Brain microvascular endothelial cell (primary cell): ENCODE results near the gene HTR3E.

ENCODE experiments used
- DNase-seq: peaks from one replicate; pipeline ENCODE4 v3.0.0-alpha.2; 2020
- H3K27ac ChIP-seq: fragments of 250-450 bp; sonication (Bioruptor Pico); 2 replicates; pipeline ENCODE4 v1.5.1; 2020; ENCODE audit warnings: mild to moderate bottlenecking, moderate library complexity
- H3K27me3 ChIP-seq: fragments of 250-450 bp; sonication (Bioruptor Pico); replicated peaks from 2 replicates; pipeline ENCODE4 v1.5.1; 2020; ENCODE audit warnings: mild to moderate bottlenecking
- H3K36me3 ChIP-seq: fragments of 250-450 bp; sonication (Bioruptor Pico); replicated peaks from 2 replicates; pipeline ENCODE4 v1.5.1; 2020; ENCODE audit warnings: mild to moderate bottlenecking
- H3K4me3 ChIP-seq: 2 replicates; pipeline ENCODE4 v1.5.1; 2011; ENCODE audit warnings: low read depth, mild to moderate bottlenecking, control low read depth, low read length, moderate library complexity
- in situ Hi-C: cut with HindIII; loops from 2 replicates; pipeline ENCODE4 v1.10.0; 2017; ENCODE audit warnings: low sequenced_read_pairs, low pct_ligation_motif_present
- TF ChIP-seq, protein P1 (sequence below): IDR thresholded peaks from 2 replicates; pipeline ENCODE4 v1.5.1; 2011; ENCODE audit warnings: low read depth, mild to moderate bottlenecking, moderate library complexity, low read length, control low read depth, inconsistent platforms; ENCODE audit errors: missing control alignments

The HTR3E gene

DNA sequence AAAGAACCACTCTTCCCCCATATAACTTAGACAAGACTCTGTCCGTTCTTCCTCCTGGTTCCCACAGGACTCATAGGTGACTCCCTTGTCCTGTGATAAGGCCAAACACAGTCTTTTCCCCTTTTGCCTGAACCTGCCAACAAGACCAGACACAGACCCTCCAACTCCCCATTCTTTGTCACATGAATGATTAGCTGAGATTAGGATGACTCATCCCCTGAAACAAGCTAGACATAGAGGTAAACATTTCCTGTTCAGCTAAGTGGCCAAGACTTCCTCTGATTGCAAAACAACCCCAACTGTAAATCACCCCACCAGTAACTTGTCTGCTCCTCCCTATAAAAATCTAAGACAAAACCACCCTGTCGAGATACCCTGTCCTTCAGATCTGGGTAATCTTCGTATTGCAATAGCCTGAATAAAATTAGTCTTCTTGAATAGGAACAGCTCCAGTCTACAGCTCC, 11.4 kb upstream of the HTR3E start:
- in situ Hi-C loops, result no loop called here
- H3K27me3 ChIP-seq, result no peaks in the 10 kb centered on the region
- H3K36me3 ChIP-seq, result no peaks in the 10 kb centered on the region
- DNase-seq, result no peak
- TF ChIP-seq, protein P1, sequence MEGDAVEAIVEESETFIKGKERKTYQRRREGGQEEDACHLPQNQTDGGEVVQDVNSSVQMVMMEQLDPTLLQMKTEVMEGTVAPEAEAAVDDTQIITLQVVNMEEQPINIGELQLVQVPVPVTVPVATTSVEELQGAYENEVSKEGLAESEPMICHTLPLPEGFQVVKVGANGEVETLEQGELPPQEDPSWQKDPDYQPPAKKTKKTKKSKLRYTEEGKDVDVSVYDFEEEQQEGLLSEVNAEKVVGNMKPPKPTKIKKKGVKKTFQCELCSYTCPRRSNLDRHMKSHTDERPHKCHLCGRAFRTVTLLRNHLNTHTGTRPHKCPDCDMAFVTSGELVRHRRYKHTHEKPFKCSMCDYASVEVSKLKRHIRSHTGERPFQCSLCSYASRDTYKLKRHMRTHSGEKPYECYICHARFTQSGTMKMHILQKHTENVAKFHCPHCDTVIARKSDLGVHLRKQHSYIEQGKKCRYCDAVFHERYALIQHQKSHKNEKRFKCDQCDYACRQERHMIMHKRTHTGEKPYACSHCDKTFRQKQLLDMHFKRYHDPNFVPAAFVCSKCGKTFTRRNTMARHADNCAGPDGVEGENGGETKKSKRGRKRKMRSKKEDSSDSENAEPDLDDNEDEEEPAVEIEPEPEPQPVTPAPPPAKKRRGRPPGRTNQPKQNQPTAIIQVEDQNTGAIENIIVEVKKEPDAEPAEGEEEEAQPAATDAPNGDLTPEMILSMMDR, result no peak
- no peak overlapping the region for H3K27ac ChIP-seq
- H3K4me3 ChIP-seq, result no peak overlapping the region

DNA sequence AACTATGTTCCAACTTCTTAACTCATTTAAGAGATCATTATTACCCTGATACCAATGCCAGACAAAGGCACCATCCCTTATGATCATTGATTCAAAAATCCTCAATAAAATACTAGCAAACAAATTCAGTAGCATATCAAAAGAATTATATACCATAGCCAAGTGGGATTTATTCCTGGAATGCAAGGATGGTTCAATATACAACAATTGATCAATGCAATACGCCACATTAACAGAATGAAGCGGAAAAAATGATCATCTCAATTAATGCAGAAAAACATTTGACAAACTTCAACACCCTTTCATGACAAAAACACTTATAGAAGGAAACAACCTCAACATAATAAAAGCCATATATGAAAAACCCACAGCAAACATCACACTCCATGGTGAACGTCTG, 4.7 kb upstream of the HTR3E start:
- in situ Hi-C loops, result no loop called here
- H3K36me3 ChIP-seq, result no peaks in the 10 kb centered on the region
- H3K27me3 ChIP-seq, result no peaks in the 10 kb centered on the region
- no peak for DNase-seq
- H3K27ac ChIP-seq, result no peak overlapping the region
- H3K4me3 ChIP-seq, result no peak overlapping the region
- TF ChIP-seq, protein P1, result no peak

DNA sequence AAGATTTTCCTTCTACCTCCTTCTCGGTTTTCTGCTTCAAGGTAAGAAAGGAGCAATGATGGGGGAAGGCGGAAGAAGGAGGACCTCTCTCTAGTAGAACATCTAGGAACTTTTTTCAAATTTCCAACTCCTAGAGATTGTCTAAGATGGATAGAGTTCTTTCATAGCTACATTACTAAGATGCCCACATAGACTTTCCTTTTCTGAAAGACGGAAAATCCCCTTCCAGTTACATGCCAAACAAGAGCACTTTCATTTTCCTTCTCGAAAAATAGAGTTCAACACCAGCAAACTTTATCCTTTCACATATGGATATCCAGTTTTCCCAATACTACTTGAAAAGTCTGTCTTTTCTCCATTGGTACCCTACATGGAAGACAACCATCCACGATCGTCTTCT, 692 bp downstream of the HTR3E start:
- no peaks in the 10 kb centered on the region for H3K27me3 ChIP-seq
- no peak overlapping the region for H3K4me3 ChIP-seq
- no peaks in the 10 kb centered on the region for H3K36me3 ChIP-seq
- TF ChIP-seq, protein P1, result no peak
- H3K27ac ChIP-seq, result no peak overlapping the region
- in situ Hi-C loops, result no loop called here
- no peak for DNase-seq

DNA sequence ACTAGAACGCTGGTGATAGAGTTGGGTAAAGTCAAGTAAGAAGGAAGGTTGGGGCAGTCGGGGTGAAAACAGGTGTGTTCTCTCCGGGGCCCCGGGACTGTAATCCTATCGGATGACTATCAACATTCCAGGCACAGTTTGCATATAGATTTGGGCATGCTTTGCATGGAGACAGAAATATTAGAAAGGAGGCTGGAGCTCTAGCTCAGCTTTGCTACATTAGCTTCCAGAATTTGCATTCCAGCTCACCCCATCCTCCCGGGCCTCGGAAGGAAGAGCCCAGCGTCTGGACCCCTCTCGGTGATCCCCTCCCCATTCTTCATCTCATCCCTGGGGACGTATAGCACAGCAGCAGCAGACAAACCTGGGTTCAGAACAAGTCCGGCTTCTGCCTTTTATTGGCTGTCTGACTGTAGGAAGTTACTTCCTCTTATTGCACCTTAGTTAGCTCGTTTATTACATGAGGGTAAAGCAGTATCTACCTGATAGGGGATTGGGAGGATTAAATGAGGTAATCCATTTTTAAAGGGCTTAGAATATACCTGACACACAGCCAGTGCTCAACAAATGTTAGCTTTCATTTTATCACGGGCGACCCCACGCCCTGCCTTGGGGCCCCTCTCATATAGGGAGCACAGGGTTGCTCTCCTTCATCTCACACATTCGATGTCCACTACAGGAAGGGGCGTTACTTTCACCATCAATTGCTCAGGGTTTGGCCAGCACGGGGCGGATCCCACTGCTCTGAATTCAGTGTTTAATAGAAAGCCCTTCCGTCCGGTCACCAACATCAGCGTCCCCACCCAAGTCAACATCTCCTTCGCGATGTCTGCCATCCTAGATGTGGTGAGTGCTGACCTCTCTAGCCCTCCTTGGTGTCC, 3.2 kb downstream of the HTR3E start:
- TF ChIP-seq, protein P1, result no peak
- H3K27ac ChIP-seq, result no peak overlapping the region
- no peaks in the 10 kb centered on the region for H3K27me3 ChIP-seq

DNA sequence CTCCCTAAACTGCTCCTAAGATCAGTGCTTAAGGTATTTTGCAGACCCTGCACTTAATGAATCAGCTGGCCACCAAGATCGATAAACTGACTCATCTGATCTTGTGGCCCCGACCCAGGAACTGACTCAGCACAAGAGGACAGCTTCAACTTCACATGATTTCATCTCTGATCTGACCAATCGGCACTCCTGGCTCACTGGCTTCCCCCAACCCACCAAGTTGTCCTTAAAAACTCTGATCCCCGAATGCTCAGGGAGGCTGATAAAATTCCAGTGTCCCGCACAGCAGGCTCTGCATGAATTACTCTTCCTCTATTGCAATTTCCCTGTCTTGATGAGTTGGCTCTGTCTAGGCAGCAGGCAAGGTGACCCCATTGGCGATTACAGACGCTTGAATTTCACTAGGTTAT, 13.5 kb downstream of the HTR3E start:
- DNase-seq, result peak; percentile 59
- TF ChIP-seq, protein P1, result no peak
- no peak overlapping the region for H3K4me3 ChIP-seq
- H3K27me3 ChIP-seq, result no peaks in the 10 kb centered on the region
- no peaks in the 10 kb centered on the region for H3K36me3 ChIP-seq
- no peak overlapping the region for H3K27ac ChIP-seq
- in situ Hi-C loops, result no loop called here

More for the DNA sequence above, 3.2 kb downstream of the HTR3E start:
- no peak for DNase-seq
- in situ Hi-C loops, result no loop called here
- Histone ChIP-seq H3K4me3 (no peak overlapping the region), H3K36me3 (no peaks in the 10 kb centered on the region)

DNA sequence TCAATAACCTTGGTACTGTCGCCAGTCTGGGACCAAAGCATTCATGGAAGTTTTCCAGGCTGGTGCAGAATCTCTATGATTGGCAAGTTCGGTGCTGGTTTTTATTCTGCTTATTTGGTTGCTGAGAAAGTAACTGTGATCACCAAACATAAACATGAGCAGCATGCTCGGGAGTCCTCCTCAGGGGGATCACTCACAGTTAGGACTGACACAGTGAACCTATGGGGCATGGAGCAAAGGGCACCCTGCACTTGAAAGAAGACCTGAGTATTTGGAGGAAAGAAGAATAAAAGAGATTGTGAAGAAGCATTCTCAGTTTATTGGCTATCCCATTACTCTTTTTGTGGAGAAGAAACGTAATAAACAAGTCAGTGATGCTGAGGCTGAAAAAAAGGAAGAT, 19.2 kb downstream of the HTR3E start:
- Histone ChIP-seq H3K27ac (no peak overlapping the region), H3K27me3 (peaks cover 3% of the 10 kb centered on the region), H3K36me3 (no peaks in the 10 kb centered on the region), H3K4me3 (no peak overlapping the region)
- TF ChIP-seq, protein P1, result no peak
- no peak for DNase-seq
- in situ Hi-C loops, result no loop called here
